ENCODE measurements around the gene FKBP11.

- no peak for TF ChIP-seq CTCF (IDR thresholded peaks at IDR 0.05)
- TF ChIP-seq POLR2A (IDR thresholded peaks at IDR 0.05), result no peak
- TF ChIP-seq POLR2AphosphoS5 (IDR thresholded peaks at IDR 0.05), result no peak
Measured at GRCh38 chr12:48929551-48929950, 4.3 kb upstream of the FKBP11 start.

All from breast epithelium (tissue), 3 donors.